Astrocyte of the cerebellum (primary cell): ENCODE data around the gene ZNF316.

ENCODE experiments used
- DNase-seq: peaks from one replicate; pipeline ENCODE4 v3.0.0-alpha.2; 2011; ENCODE audit warnings: low read depth
- H3K4me3 ChIP-seq: 2 replicates; pipeline ENCODE4 v1.5.1; 2011; ENCODE audit warnings: mild to moderate bottlenecking, low read depth, low read length, moderate library complexity
- in situ Hi-C: cut with HindIII; loops from 2 replicates; pipeline ENCODE4 v1.10.0; 2017; ENCODE audit warnings: low sequenced_read_pairs
- TF ChIP-seq, protein P1 (sequence below): IDR thresholded peaks from 2 replicates; pipeline ENCODE4 v1.5.1; 2012; ENCODE audit warnings: low read length, low read depth, moderate library complexity, mild to moderate bottlenecking; ENCODE audit errors: missing control alignments

The ZNF316 gene

DNA sequence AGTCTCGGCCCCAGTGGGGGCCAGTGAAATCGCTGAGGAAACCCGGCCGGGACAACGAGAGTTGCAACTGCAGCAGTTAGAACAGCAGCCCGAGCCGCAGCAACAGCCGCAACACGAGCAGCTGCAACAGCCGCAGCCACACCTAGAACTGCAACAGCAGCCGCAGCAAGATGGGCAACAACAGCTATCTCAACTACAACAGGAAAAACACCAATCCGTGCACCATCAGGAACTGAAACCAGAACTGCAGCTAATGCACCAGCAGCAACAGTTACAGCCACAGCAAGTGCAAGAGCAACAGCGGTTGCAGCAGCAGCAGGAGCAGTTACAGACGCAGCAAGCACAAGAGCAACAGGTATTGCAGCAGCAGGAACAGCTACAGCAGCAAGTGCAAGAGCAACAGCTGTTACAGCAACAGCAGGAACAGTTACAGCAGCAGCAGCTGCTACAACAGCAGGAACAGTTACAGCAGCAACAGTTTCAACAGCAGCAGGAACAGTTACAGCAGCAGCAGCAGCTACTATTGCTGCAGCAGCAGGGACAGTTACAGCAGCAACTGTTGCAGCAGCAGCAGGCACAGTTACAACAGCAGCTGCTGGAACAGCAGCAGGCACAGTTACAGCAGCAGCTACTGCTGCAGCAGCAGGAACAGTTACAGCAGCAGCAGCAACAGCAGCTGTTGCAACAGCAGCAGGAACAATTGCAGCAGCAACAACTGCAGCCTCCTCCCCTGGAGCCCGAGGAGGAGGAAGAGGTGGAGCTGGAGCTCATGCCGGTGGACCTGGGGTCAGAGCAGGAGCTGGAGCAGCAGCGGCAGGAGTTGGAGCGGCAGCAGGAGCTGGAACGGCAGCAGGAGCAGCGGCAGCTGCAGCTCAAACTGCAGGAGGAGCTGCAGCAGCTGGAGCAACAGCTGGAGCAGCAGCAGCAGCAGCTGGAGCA, 15.7 kb upstream of the ZNF316 start:
- in situ Hi-C loops = no loop called here
- no peak overlapping the region for H3K4me3 ChIP-seq
- TF ChIP-seq, protein P1, sequence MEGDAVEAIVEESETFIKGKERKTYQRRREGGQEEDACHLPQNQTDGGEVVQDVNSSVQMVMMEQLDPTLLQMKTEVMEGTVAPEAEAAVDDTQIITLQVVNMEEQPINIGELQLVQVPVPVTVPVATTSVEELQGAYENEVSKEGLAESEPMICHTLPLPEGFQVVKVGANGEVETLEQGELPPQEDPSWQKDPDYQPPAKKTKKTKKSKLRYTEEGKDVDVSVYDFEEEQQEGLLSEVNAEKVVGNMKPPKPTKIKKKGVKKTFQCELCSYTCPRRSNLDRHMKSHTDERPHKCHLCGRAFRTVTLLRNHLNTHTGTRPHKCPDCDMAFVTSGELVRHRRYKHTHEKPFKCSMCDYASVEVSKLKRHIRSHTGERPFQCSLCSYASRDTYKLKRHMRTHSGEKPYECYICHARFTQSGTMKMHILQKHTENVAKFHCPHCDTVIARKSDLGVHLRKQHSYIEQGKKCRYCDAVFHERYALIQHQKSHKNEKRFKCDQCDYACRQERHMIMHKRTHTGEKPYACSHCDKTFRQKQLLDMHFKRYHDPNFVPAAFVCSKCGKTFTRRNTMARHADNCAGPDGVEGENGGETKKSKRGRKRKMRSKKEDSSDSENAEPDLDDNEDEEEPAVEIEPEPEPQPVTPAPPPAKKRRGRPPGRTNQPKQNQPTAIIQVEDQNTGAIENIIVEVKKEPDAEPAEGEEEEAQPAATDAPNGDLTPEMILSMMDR = no peak
- no peak for DNase-seq

DNA sequence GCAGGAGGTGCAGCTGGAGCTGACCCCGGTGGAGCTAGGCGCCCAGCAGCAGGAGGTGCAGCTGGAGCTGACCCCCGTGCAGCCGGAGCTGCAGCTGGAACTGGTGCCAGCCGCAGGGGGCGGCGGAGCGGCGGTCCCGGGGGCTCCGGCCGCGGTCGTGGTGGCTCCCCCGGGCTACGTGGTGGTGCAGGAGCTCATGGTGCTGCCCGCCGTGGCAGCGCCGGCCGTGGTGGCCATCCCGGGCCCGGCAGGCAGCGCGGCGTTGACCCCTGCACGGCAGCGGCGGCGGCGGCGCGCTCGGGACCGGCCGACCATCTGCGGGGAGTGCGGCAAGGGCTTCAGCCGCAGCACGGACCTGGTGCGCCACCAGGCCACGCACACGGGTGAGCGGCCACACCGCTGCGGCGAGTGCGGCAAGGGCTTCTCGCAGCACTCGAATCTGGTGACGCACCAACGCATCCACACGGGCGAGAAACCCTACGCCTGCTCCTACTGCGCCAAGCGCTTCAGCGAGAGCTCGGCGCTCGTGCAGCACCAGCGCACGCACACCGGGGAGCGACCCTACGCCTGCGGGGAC, 14.9 kb upstream of the ZNF316 start:
- DNase-seq = no peak
- H3K4me3 ChIP-seq = no peak overlapping the region
- in situ Hi-C loops = no loop called here
- TF ChIP-seq, protein P1 = no peak

GRCh38 chr7:6623589-6624245, 13.4 kb upstream of the ZNF316 start:
- no peak for DNase-seq
- in situ Hi-C loops = no loop called here
- H3K4me3 ChIP-seq = no peak overlapping the region

GRCh38 chr7:6624246-6624611, 12.9 kb upstream of the ZNF316 start:
- TF ChIP-seq, protein P1 = no peak
- DNase-seq = no peak
- no peak overlapping the region for H3K4me3 ChIP-seq
- in situ Hi-C loops = no loop called here

More at GRCh38 chr7:6623589-6624245, 13.4 kb upstream of the ZNF316 start:
- TF ChIP-seq, protein P1 = no peak

DNA sequence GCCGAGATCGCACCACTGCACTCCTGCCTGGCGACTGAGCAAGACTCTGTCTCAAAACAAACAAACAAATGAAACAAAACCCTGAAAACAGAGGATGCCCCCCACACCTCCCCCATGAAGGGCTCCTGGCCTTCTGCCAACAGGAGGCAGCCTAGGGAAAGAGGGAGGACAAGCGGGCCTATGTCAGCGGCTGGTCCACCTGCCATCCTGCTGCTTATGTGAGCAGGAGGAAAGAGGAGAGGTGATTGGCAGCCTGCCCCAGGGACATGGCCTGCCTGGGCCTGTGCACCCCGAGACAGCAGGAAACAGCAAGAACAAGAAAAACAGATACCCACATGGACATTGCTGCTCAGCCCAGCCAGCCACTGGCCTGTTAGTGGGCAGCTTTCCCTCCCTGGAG, 9.1 kb upstream of the ZNF316 start:
- TF ChIP-seq, protein P1 = no peak
- in situ Hi-C loops = no loop called here
- no peak for DNase-seq
- no peak overlapping the region for H3K4me3 ChIP-seq

- TF ChIP-seq, protein P1 = no peak
- H3K4me3 ChIP-seq = no peak overlapping the region
- in situ Hi-C loops = loop anchor here (10.0 kb wide), 1 partner anchor 85 kb away; no protein-coding TSS in a partner anchor
Observed at GRCh38 chr7:6630007-6630849, 6.9 kb upstream of the ZNF316 start.

More at GRCh38 chr7:6630007-6630849, 6.9 kb upstream of the ZNF316 start:
- no peak for DNase-seq
